Activated naive CD8-positive, alpha-beta T cell treated with anti-CD3 and anti-CD28 coated beads, Interleukin-2, amount 10 ng/mL, durations not matched to agents 7 days and 5 days (primary cell): Measurements from ENCODE around the gene PCNP. TPM values are rescaled to one million over a fixed set of nuclear protein-coding genes. Genes with fewer than 3 reads are reported as not detected.
"Not testable (repeated sequence)": the region's sequence is repeated elsewhere in the genome, so short reads cannot be mapped to it uniquely, and the experiment has no call there.

ENCODE experiments used
- ATAC-seq: fragments of 150-1000 bp; cut with Tn5 transposase; one replicate; pipeline ENCODE4 v1.10.0; 2021; ENCODE audit warnings: low read depth, moderate library complexity
- POLR2A ChIA-PET: fragments of 350-600 bp; sonication (Branson Sonifier 250); formaldehyde crosslinking; loops from one replicate; lab custom pipeline; 2021; ENCODE audit warnings: antibody characterized with exemption; lab: Charles Lee
- DNase-seq: peaks from one replicate; pipeline ENCODE4 v3.0.0; 2021
- H3K27ac Mint-ChIP-seq: one replicate; pipeline ENCODE4 v1.8.0; 2022; ENCODE audit warnings: mild to moderate bottlenecking, mixed read lengths
- H3K27me3 Mint-ChIP-seq: one replicate; pipeline ENCODE4 v1.8.0; 2022; ENCODE audit warnings: mild to moderate bottlenecking, moderate library complexity, mixed read lengths
- H3K36me3 Mint-ChIP-seq: one replicate; pipeline ENCODE4 v1.8.0; 2021; ENCODE audit warnings: mild to moderate bottlenecking, mixed read lengths
- H3K4me1 Mint-ChIP-seq: one replicate; pipeline ENCODE4 v1.8.0; 2021; ENCODE audit warnings: mixed read lengths
- H3K4me3 Mint-ChIP-seq: one replicate; pipeline ENCODE4 v1.8.0; 2022; ENCODE audit warnings: mild to moderate bottlenecking, moderate library complexity, mixed read lengths
- H3K9me3 Mint-ChIP-seq: one replicate; pipeline ENCODE4 v1.8.0; 2021; ENCODE audit warnings: mixed read lengths
- total RNA-seq, 2 experiments: library from RNA; stranded (reverse); gene quantifications; one replicate each; pipeline ENCODE4 v1.2.3, GENCODE V29; 2021

Gene PCNP
- total RNA-seq, 2 experiments from 2014 or later = 167 to 173 TPM

- POLR2A ChIA-PET = no interaction called here
- H3K4me1 Mint-ChIP-seq = peaks cover 4% of the 10 kb centered on the region
- no peaks in the 10 kb centered on the region for H3K27me3 Mint-ChIP-seq
- H3K36me3 Mint-ChIP-seq = peaks cover 40% of the 10 kb centered on the region
- H3K27ac Mint-ChIP-seq = no peak overlapping the region
- no peaks in the 10 kb centered on the region for H3K9me3 Mint-ChIP-seq
- ATAC-seq (no peak), DNase-seq (no peak)
- H3K4me3 Mint-ChIP-seq = no peak overlapping the region
Observed at GRCh38 chr3:101588616-101589015, 14.6 kb downstream of the PCNP start.

GRCh38 chr3:101591071-101591470 is 17.1 kb downstream of the PCNP start:
- no peaks in the 10 kb centered on the region for H3K27me3 Mint-ChIP-seq
- POLR2A ChIA-PET = interaction anchor here (0.7 kb wide), 1 partner anchor 100 kb away, joined by 4 read pairs; no protein-coding TSS in a partner anchor
- ATAC-seq (no peak), DNase-seq (no peak)
- H3K4me1 Mint-ChIP-seq = peaks cover 2% of the 10 kb centered on the region
- H3K27ac Mint-ChIP-seq = no peak overlapping the region
- no peaks in the 10 kb centered on the region for H3K9me3 Mint-ChIP-seq
- no peak overlapping the region for H3K4me3 Mint-ChIP-seq
- peaks cover 36% of the 10 kb centered on the region for H3K36me3 Mint-ChIP-seq

- Mint-ChIP-seq H3K9me3 (peaks cover 2% of the 10 kb centered on the region), H3K27me3 (no peaks in the 10 kb centered on the region), H3K4me1 (no peaks in the 10 kb centered on the region), H3K4me3 (no peak overlapping the region), H3K36me3 (peaks cover 18% of the 10 kb centered on the region), H3K27ac (no peak overlapping the region)
- ATAC-seq (no peak), DNase-seq (no peak)
- POLR2A ChIA-PET = no interaction called here
Observed at GRCh38 chr3:101602731-101603130, 28.8 kb downstream of the PCNP start.

- Mint-ChIP-seq H3K4me1 (no peaks in the 10 kb centered on the region), H3K36me3 (peaks cover 18% of the 10 kb centered on the region), H3K27ac (no peak overlapping the region), H3K4me3 (no peak overlapping the region), H3K9me3 (peaks cover 2% of the 10 kb centered on the region), H3K27me3 (no peaks in the 10 kb centered on the region)
- POLR2A ChIA-PET = no interaction called here
- no peak for DNase-seq
- no peak for ATAC-seq
Observed at GRCh38 chr3:101603184-101603583, 29.2 kb downstream of the PCNP start.

GRCh38 chr3:101605398-101605797 is 31.4 kb downstream of the PCNP start:
- POLR2A ChIA-PET, H3K4me3 Mint-ChIP-seq, H3K27ac Mint-ChIP-seq, H3K27me3 Mint-ChIP-seq, H3K9me3 Mint-ChIP-seq, DNase-seq, ATAC-seq, H3K4me1 Mint-ChIP-seq: not testable (repeated sequence)
- peaks cover 16% of the 10 kb centered on the region for H3K36me3 Mint-ChIP-seq

GRCh38 chr3:101611023-101611422 is 37.0 kb downstream of the PCNP start:
- ATAC-seq (no peak), DNase-seq (no peak)
- Mint-ChIP-seq H3K27ac (no peak overlapping the region), H3K4me3 (no peak overlapping the region), H3K36me3 (no peaks in the 10 kb centered on the region), H3K9me3 (no peaks in the 10 kb centered on the region), H3K27me3 (no peaks in the 10 kb centered on the region), H3K4me1 (no peaks in the 10 kb centered on the region)
- POLR2A ChIA-PET = no interaction called here

GRCh38 chr3:101613014-101613413 is 39.0 kb downstream of the PCNP start:
- not testable (repeated sequence) for DNase-seq

GRCh38 chr3:101615525-101615924 is 41.5 kb downstream of the PCNP start:
- DNase-seq (no peak), ATAC-seq (no peak)
- POLR2A ChIA-PET = no interaction called here
- H3K27me3 Mint-ChIP-seq = no peaks in the 10 kb centered on the region
- H3K4me1 Mint-ChIP-seq = no peaks in the 10 kb centered on the region
- H3K9me3 Mint-ChIP-seq = peaks cover 2% of the 10 kb centered on the region
- no peak overlapping the region for H3K27ac Mint-ChIP-seq
- H3K4me3 Mint-ChIP-seq = no peak overlapping the region
- no peaks in the 10 kb centered on the region for H3K36me3 Mint-ChIP-seq

More at GRCh38 chr3:101613014-101613413, 39.0 kb downstream of the PCNP start:
- H3K9me3 Mint-ChIP-seq, H3K27me3 Mint-ChIP-seq, H3K4me3 Mint-ChIP-seq, H3K36me3 Mint-ChIP-seq, ATAC-seq, H3K27ac Mint-ChIP-seq, H3K4me1 Mint-ChIP-seq, POLR2A ChIA-PET: not testable (repeated sequence)

GRCh38 chr3:101617478-101617877 is 43.5 kb downstream of the PCNP start:
- POLR2A ChIA-PET = no interaction called here
- Mint-ChIP-seq H3K4me1 (no peaks in the 10 kb centered on the region), H3K9me3 (peaks cover 2% of the 10 kb centered on the region), H3K4me3 (no peak overlapping the region), H3K36me3 (peaks cover 2% of the 10 kb centered on the region), H3K27me3 (no peaks in the 10 kb centered on the region), H3K27ac (no peak overlapping the region)
- no peak for DNase-seq
- ATAC-seq = no peak

GRCh38 chr3:101618726-101619125 is 44.7 kb downstream of the PCNP start:
- POLR2A ChIA-PET = no interaction called here
- ATAC-seq = no peak
- DNase-seq = no peak
- peaks cover 2% of the 10 kb centered on the region for H3K36me3 Mint-ChIP-seq
- H3K4me1 Mint-ChIP-seq = no peaks in the 10 kb centered on the region
- no peaks in the 10 kb centered on the region for H3K27me3 Mint-ChIP-seq
- H3K27ac Mint-ChIP-seq = no peak overlapping the region
- peaks cover 2% of the 10 kb centered on the region for H3K9me3 Mint-ChIP-seq
- H3K4me3 Mint-ChIP-seq = no peak overlapping the region

- H3K27ac Mint-ChIP-seq = no peak overlapping the region
- ATAC-seq (no peak), DNase-seq (no peak)
- no peaks in the 10 kb centered on the region for H3K4me1 Mint-ChIP-seq
- H3K9me3 Mint-ChIP-seq = peaks cover 4% of the 10 kb centered on the region
- POLR2A ChIA-PET = no interaction called here
- H3K36me3 Mint-ChIP-seq = peaks cover 2% of the 10 kb centered on the region
- H3K4me3 Mint-ChIP-seq = no peak overlapping the region
- H3K27me3 Mint-ChIP-seq = no peaks in the 10 kb centered on the region
Observed at GRCh38 chr3:101619734-101620133, 45.8 kb downstream of the PCNP start.

- Mint-ChIP-seq H3K4me1 (no peaks in the 10 kb centered on the region), H3K36me3 (peaks cover 7% of the 10 kb centered on the region), H3K9me3 (peaks cover 9% of the 10 kb centered on the region), H3K27me3 (no peaks in the 10 kb centered on the region), H3K27ac (no peak overlapping the region), H3K4me3 (no peak overlapping the region)
- DNase-seq = no peak
- ATAC-seq = no peak
- POLR2A ChIA-PET = no interaction called here
Observed at GRCh38 chr3:101623656-101624055, 49.7 kb downstream of the PCNP start.

GRCh38 chr3:101624857-101625256 is 50.9 kb downstream of the PCNP start:
- Mint-ChIP-seq H3K36me3 (peaks cover 7% of the 10 kb centered on the region), H3K9me3 (peaks cover 8% of the 10 kb centered on the region), H3K4me3 (no peak overlapping the region), H3K27me3 (no peaks in the 10 kb centered on the region), H3K27ac (no peak overlapping the region), H3K4me1 (no peaks in the 10 kb centered on the region)
- ATAC-seq (no peak), DNase-seq (no peak)
- POLR2A ChIA-PET = interaction anchor here (0.8 kb wide), 1 partner anchor 51 kb away, joined by 5 read pairs; the partner anchor contains the start of gene PCNP

GRCh38 chr3:101625879-101626278 is 51.9 kb downstream of the PCNP start:
- ATAC-seq (no peak), DNase-seq (no peak)
- no peak overlapping the region for H3K4me3 Mint-ChIP-seq
- peaks cover 7% of the 10 kb centered on the region for H3K36me3 Mint-ChIP-seq
- H3K27me3 Mint-ChIP-seq = no peaks in the 10 kb centered on the region
- POLR2A ChIA-PET = no interaction called here
- no peak overlapping the region for H3K27ac Mint-ChIP-seq
- H3K9me3 Mint-ChIP-seq = peaks cover 8% of the 10 kb centered on the region
- H3K4me1 Mint-ChIP-seq = no peaks in the 10 kb centered on the region

GRCh38 chr3:101629219-101629618 is 55.2 kb downstream of the PCNP start:
- DNase-seq (no peak), ATAC-seq (no peak)
- H3K36me3 Mint-ChIP-seq = peaks cover 5% of the 10 kb centered on the region
- H3K27ac Mint-ChIP-seq = no peak overlapping the region
- no peaks in the 10 kb centered on the region for H3K27me3 Mint-ChIP-seq
- H3K9me3 Mint-ChIP-seq = peaks cover 6% of the 10 kb centered on the region
- POLR2A ChIA-PET = no interaction called here
- H3K4me1 Mint-ChIP-seq = no peaks in the 10 kb centered on the region
- H3K4me3 Mint-ChIP-seq = no peak overlapping the region
